DND-41 (cell line): Measurements from ENCODE around the gene TNFAIP2.

Experiments used
- ATAC-seq: fragments of 200-7000 bp; cut with Tn5 transposase; 3 replicates; pipeline ENCODE4 v1.9.1; 2021; ENCODE audit warnings: low read depth; ENCODE audit not compliant: insufficient read depth
- DNase-seq: peaks from one replicate; pipeline ENCODE4 v3.0.0-alpha.2; 2020
- H2AFZ ChIP-seq: 2 replicates; pipeline ENCODE4 v1.6.0; 2012; ENCODE audit warnings: low read depth, low read length
- H3K27ac ChIP-seq: 2 replicates; pipeline ENCODE4 v1.5.1; 2012; ENCODE audit warnings: low read length, inconsistent platforms
- H3K27me3 ChIP-seq: fragments of 200-600 bp; sonication (generic); 2 replicates; pipeline ENCODE4 v1.6.0; 2012; ENCODE audit warnings: low read length, mild to moderate bottlenecking, inconsistent platforms; ENCODE audit not compliant: insufficient read depth, poor library complexity
- H3K36me3 ChIP-seq: 2 replicates; pipeline ENCODE4 v1.5.1; 2012; ENCODE audit warnings: low read length, inconsistent platforms; ENCODE audit not compliant: insufficient read depth
- H3K4me1 ChIP-seq: 2 replicates; pipeline ENCODE4 v1.5.1; 2012; ENCODE audit warnings: mild to moderate bottlenecking, low read length; ENCODE audit not compliant: insufficient read depth
- H3K4me2 ChIP-seq: 2 replicates; pipeline ENCODE4 v1.6.0; 2012; ENCODE audit warnings: mild to moderate bottlenecking, moderate library complexity, low read length, inconsistent platforms; ENCODE audit not compliant: insufficient read depth
- H3K4me3 ChIP-seq, 2 experiments: fragments of 200-600 bp in 1 of 2; shearing (Covaris generic) in 1 of 2; 2 replicates each; pipeline ENCODE4 v1.5.1; 2012 to 2016; ENCODE audit warnings: inconsistent platforms in 2 of 2, low read length in 2 of 2, mild to moderate bottlenecking in 2 of 2, low read depth in 1 of 2, moderate library complexity in 1 of 2
- H3K79me2 ChIP-seq: 2 replicates; pipeline ENCODE4 v1.6.0; 2012; ENCODE audit warnings: low read length, inconsistent platforms; ENCODE audit not compliant: insufficient read depth
- H3K9ac ChIP-seq: 2 replicates; pipeline ENCODE4 v1.6.0; 2012; ENCODE audit warnings: low read depth, mild to moderate bottlenecking, inconsistent platforms, low read length, moderate library complexity
- H3K9me3 ChIP-seq: 2 replicates; pipeline ENCODE4 v1.5.1; 2012; ENCODE audit warnings: low read length, moderate library complexity, mild to moderate bottlenecking, inconsistent platforms; ENCODE audit not compliant: insufficient read depth, severe bottlenecking
- H4K20me1 ChIP-seq: 2 replicates; pipeline ENCODE4 v1.6.0; 2012; ENCODE audit warnings: low read length; ENCODE audit not compliant: insufficient read depth
- CTCF ChIP-seq: IDR thresholded peaks from 2 replicates; pipeline ENCODE4 v1.5.1; 2012; ENCODE audit warnings: borderline replicate concordance, low read length, moderate library complexity, mild to moderate bottlenecking; ENCODE audit not compliant: poor library complexity, severe bottlenecking; ENCODE audit errors: extremely low read depth
- EZH2 ChIP-seq: IDR thresholded peaks from 3 replicates; pipeline ENCODE4 v1.6.1; 2012; ENCODE audit warnings: borderline replicate concordance, low read depth, mild to moderate bottlenecking, moderate library complexity, low read length, inconsistent platforms; ENCODE audit not compliant: severe bottlenecking

Gene TNFAIP2

GRCh38 chr14:103087343-103087835 lies 35.9 kb upstream of the TNFAIP2 start:
- Histone ChIP-seq H3K4me3 (no peak overlapping the region), H3K27ac (no peak overlapping the region), H2AFZ (no peak overlapping the region), H3K4me2 (no peak overlapping the region), H3K9me3 (no peaks in the 10 kb centered on the region), H3K36me3 (no peaks in the 10 kb centered on the region), H4K20me1 (peaks cover 10% of the 10 kb centered on the region), H3K27me3 (peaks cover 13% of the 10 kb centered on the region), H3K4me1 (peaks cover 16% of the 10 kb centered on the region), H3K79me2 (no peaks in the 10 kb centered on the region), H3K9ac (no peak overlapping the region)
- DNase-seq (no peak), ATAC-seq (no peak)
- TF ChIP-seq EZH2 (no peak), CTCF (no peak)

GRCh38 chr14:103088921-103089320 lies 34.3 kb upstream of the TNFAIP2 start:
- DNase-seq, result no peak
- H3K9ac ChIP-seq, result no peak overlapping the region
- H4K20me1 ChIP-seq, result peaks cover 10% of the 10 kb centered on the region
- H3K4me2 ChIP-seq, result no peak overlapping the region
- peaks cover 16% of the 10 kb centered on the region for H3K4me1 ChIP-seq
- H3K9me3 ChIP-seq, result no peaks in the 10 kb centered on the region
- H3K36me3 ChIP-seq, result no peaks in the 10 kb centered on the region
- no peak overlapping the region for H3K27ac ChIP-seq
- H3K4me3 ChIP-seq, result no peak overlapping the region
- no peak for ATAC-seq
- no peak overlapping the region for H2AFZ ChIP-seq
- H3K79me2 ChIP-seq, result no peaks in the 10 kb centered on the region
- peaks cover 13% of the 10 kb centered on the region for H3K27me3 ChIP-seq
- TF ChIP-seq CTCF (no peak), EZH2 (no peak)

- Histone ChIP-seq H3K4me3 (no peak overlapping the region), H4K20me1 (peaks cover 10% of the 10 kb centered on the region), H3K4me2 (no peak overlapping the region), H3K9ac (no peak overlapping the region), H3K4me1 (peaks cover 16% of the 10 kb centered on the region), H3K36me3 (no peaks in the 10 kb centered on the region), H2AFZ (no peak overlapping the region), H3K27me3 (peaks cover 13% of the 10 kb centered on the region), H3K9me3 (no peaks in the 10 kb centered on the region), H3K27ac (no peak overlapping the region), H3K79me2 (no peaks in the 10 kb centered on the region)
- TF ChIP-seq EZH2 (no peak), CTCF (no peak)
- ATAC-seq (no peak), DNase-seq (no peak)
These were observed 33.6 kb upstream of the TNFAIP2 start for GRCh38 chr14:103089386-103090335.
